ENCODE results near the gene TFDP2.

TFDP2 gene

DNA sequence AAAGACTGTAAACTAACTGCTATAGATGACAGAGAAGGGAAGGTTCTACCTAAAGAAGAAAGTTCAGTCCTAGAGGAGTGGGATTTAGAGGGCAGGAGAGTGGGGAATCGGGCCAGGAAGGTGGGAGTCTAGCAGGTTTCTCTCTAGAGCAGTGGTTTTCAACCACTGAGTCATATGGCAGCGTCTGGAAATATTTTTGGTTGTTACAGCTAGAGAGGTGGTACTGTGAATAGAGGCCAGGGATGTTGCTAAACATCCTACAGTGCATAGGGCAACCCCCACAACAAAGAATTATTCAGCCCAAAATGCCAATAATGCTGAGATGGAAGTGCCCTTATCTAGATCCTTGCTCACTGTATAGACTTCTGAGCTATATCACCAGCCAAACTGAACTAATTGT lies 244.2 kb downstream of the TFDP2 start:
- DNase-seq (ENCODE audit: low read depth), result no peak
- no peak overlapping the region for H3K4me3 ChIP-seq (ENCODE audit: low read depth, low read length)
- TF ChIP-seq, protein P1, sequence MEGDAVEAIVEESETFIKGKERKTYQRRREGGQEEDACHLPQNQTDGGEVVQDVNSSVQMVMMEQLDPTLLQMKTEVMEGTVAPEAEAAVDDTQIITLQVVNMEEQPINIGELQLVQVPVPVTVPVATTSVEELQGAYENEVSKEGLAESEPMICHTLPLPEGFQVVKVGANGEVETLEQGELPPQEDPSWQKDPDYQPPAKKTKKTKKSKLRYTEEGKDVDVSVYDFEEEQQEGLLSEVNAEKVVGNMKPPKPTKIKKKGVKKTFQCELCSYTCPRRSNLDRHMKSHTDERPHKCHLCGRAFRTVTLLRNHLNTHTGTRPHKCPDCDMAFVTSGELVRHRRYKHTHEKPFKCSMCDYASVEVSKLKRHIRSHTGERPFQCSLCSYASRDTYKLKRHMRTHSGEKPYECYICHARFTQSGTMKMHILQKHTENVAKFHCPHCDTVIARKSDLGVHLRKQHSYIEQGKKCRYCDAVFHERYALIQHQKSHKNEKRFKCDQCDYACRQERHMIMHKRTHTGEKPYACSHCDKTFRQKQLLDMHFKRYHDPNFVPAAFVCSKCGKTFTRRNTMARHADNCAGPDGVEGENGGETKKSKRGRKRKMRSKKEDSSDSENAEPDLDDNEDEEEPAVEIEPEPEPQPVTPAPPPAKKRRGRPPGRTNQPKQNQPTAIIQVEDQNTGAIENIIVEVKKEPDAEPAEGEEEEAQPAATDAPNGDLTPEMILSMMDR (IDR thresholded peaks at IDR 0.05; ENCODE audit: low read depth, low read length, missing control alignments), result no peak

GRCh38 chr3:141904203-141904602 lies 245.1 kb downstream of the TFDP2 start:
- no peak overlapping the region for H3K4me3 ChIP-seq (ENCODE audit: low read depth, low read length)
- TF ChIP-seq, protein P1 (IDR thresholded peaks at IDR 0.05; ENCODE audit: low read depth, low read length, missing control alignments), result no peak
- DNase-seq (ENCODE audit: low read depth), result no peak

- TF ChIP-seq, protein P1 (IDR thresholded peaks at IDR 0.05; ENCODE audit: low read depth, low read length, missing control alignments), result no peak
Observed at GRCh38 chr3:141901914-141902313, 247.4 kb downstream of the TFDP2 start.

DNA sequence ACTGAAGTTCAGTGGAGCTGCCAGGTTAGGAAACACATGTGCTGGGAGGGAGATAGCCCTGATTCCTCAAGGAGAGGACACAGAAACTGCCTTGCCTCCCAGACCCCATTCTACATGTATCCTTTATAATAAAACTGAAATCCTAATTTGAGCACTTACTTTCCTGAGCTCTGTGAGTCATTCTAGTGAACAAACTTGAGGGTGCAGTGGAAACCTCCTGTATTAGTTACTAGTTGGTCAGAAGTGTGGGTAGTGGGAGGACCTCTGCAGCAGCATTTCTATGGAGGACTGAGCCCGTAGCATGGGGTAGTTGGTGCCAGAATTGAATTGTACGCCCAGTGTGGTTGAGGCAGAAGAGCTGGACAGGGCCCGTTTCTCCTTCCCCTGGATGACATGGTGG lies 249.0 kb downstream of the TFDP2 start:
- TF ChIP-seq, protein P1 (IDR thresholded peaks at IDR 0.05; ENCODE audit: low read depth, low read length, missing control alignments), result no peak
- DNase-seq (ENCODE audit: low read depth), result no peak
- H3K4me3 ChIP-seq (ENCODE audit: low read depth, low read length), result no peak overlapping the region

More at GRCh38 chr3:141901914-141902313, 247.4 kb downstream of the TFDP2 start:
- peak; percentile 7 for DNase-seq (ENCODE audit: low read depth)
- H3K4me3 ChIP-seq (ENCODE audit: low read depth, low read length), result no peak overlapping the region

DNA sequence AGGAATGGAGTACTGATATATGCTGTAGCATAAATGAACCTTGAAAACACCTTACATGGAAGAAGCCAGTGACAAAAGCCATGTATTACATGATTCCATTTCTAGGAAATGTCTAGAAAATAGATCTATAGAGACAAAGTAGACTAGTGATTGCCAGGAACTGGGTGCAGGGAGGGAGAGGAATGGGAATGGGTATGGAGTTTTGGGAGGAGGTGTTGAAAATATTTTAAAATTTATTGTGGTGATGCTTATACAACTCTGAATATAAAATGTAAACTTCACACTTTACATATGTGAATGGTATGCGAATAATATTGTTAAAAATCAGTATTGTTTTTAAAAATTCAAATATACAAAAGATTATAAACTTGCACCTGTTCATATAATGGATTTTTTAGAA lies 250.4 kb downstream of the TFDP2 start:
- TF ChIP-seq, protein P1 (IDR thresholded peaks at IDR 0.05; ENCODE audit: low read depth, low read length, missing control alignments), result no peak
- no peak overlapping the region for H3K4me3 ChIP-seq (ENCODE audit: low read depth, low read length)
- DNase-seq (ENCODE audit: low read depth), result no peak

DNA sequence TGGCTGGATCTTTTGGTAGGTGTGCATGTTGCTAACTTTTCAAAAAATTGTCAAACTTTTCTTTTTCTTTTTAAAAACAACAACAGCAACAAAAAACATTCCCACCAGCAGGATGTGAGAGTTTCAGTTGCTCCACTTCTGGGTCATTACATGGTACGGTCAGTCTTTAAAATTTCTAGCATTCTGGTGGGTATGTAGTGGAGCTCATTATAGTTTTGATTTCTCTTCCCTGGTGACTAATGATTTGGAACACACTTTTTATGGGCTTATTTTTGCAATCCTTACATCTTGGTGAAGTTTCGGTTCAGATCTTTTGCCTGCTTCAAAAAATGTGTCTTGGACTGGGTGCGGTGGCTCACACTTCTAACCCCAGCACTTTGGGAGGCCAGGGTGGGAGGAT lies 253.6 kb downstream of the TFDP2 start:
- no peak overlapping the region for H3K4me3 ChIP-seq (ENCODE audit: low read depth, low read length)
- TF ChIP-seq, protein P1 (IDR thresholded peaks at IDR 0.05; ENCODE audit: low read depth, low read length, missing control alignments), result no peak
- no peak for DNase-seq (ENCODE audit: low read depth)

- TF ChIP-seq, protein P1 (IDR thresholded peaks at IDR 0.05; ENCODE audit: low read depth, low read length, missing control alignments), result no peak
- DNase-seq (ENCODE audit: low read depth), result no peak
- no peak overlapping the region for H3K4me3 ChIP-seq (ENCODE audit: low read depth, low read length)
Observed at GRCh38 chr3:141894524-141895176, 254.7 kb downstream of the TFDP2 start.

All from GM12864 (cell line).